GM23338 (cell line): ENCODE results near the gene ZNF830. TPM values are rescaled to one million over a fixed set of nuclear protein-coding genes. Genes with fewer than 3 reads are reported as not detected.
A peak's percentile ranks its signal among the peaks of the same experiment; 100 is the strongest.

Experiments
- ATAC-seq: fragments of 200-7000 bp; cut with Tn5 transposase; 3 replicates; pipeline ENCODE4 v1.9.1; 2020
- DNase-seq: peaks from one replicate; pipeline ENCODE4 v3.0.0-alpha.2; 2015; ENCODE audit warnings: low spot score
- H2AFZ ChIP-seq: fragments of 200-600 bp; sonication (generic); 2 replicates; pipeline ENCODE4 v1.8.0; 2016; ENCODE audit warnings: antibody characterized with exemption, mild to moderate bottlenecking, moderate library complexity
- H3F3A ChIP-seq: fragments of 200-600 bp; sonication (generic); replicated peaks from 2 replicates; pipeline ENCODE4 v1.8.0; 2017; ENCODE audit warnings: antibody characterized with exemption, mixed run types, low read depth
- H3K27ac ChIP-seq: fragments of 200-600 bp; sonication (generic); 2 replicates; pipeline ENCODE4 v1.6.1; 2016; ENCODE audit warnings: low read depth
- H3K27me3 ChIP-seq: fragments of 200-600 bp; sonication (generic); 2 replicates; pipeline ENCODE4 v1.8.0; 2016; ENCODE audit warnings: mild to moderate bottlenecking, mixed run types, moderate library complexity; ENCODE audit not compliant: insufficient read depth
- H3K36me3 ChIP-seq: fragments of 200-600 bp; sonication (generic); 2 replicates; pipeline ENCODE4 v1.8.0; 2016; ENCODE audit warnings: mild to moderate bottlenecking; ENCODE audit not compliant: insufficient read depth
- H3K4me1 ChIP-seq: fragments of 200-600 bp; sonication (generic); 2 replicates; pipeline ENCODE4 v1.8.0; 2016; ENCODE audit warnings: mild to moderate bottlenecking, moderate library complexity; ENCODE audit not compliant: insufficient read depth
- H3K4me2 ChIP-seq: fragments of 200-600 bp; sonication (generic); 2 replicates; pipeline ENCODE4 v1.7.1; 2017; ENCODE audit warnings: mixed run types
- H3K4me3 ChIP-seq: fragments of 200-600 bp; sonication (generic); 2 replicates; pipeline ENCODE4 v1.6.1; 2016; ENCODE audit warnings: mixed run types
- H3K79me2 ChIP-seq: fragments of 200-600 bp; sonication (generic); replicated peaks from 2 replicates; pipeline ENCODE4 v1.8.0; 2017; ENCODE audit warnings: mild to moderate bottlenecking; ENCODE audit not compliant: insufficient read depth
- H3K9me2 ChIP-seq: fragments of 200-600 bp; sonication (generic); 2 replicates; pipeline ENCODE4 v1.8.0; 2017; ENCODE audit not compliant: insufficient read depth
- H4K20me1 ChIP-seq: fragments of 200-600 bp; sonication (generic); replicated peaks from 2 replicates; pipeline ENCODE4 v1.8.0; 2017; ENCODE audit warnings: mild to moderate bottlenecking; ENCODE audit not compliant: insufficient read depth
- H3K27ac Mint-ChIP-seq: 2 replicates; pipeline ENCODE4 v1.8.0; 2020; ENCODE audit warnings: inconsistent platforms, mild to moderate bottlenecking, moderate library complexity, mixed read lengths
- H3K27me3 Mint-ChIP-seq: 3 replicates; pipeline ENCODE4 v1.8.0; 2022; ENCODE audit warnings: low read depth, mild to moderate bottlenecking, moderate library complexity, mixed read lengths, inconsistent platforms; ENCODE audit not compliant: insufficient read depth, poor library complexity
- H3K36me3 Mint-ChIP-seq: 3 replicates; pipeline ENCODE4 v1.8.0; 2021; ENCODE audit warnings: low read depth, mild to moderate bottlenecking, inconsistent platforms, moderate library complexity, mixed read lengths
- H3K4me1 Mint-ChIP-seq: 3 replicates; pipeline ENCODE4 v1.8.0; 2020; ENCODE audit warnings: mild to moderate bottlenecking, inconsistent platforms, mixed read lengths
- H3K4me3 Mint-ChIP-seq: 3 replicates; pipeline ENCODE4 v1.8.0; 2021; ENCODE audit warnings: moderate library complexity, mild to moderate bottlenecking, inconsistent platforms, mixed read lengths
- H3K9me3 Mint-ChIP-seq: 3 replicates; pipeline ENCODE4 v1.8.0; 2020; ENCODE audit warnings: moderate library complexity, mild to moderate bottlenecking, inconsistent platforms, mixed read lengths
- CREB1 ChIP-seq: fragments of 250-450 bp; sonication (Bioruptor Pico); IDR thresholded peaks from 2 replicates; pipeline ENCODE4 v1.5.0; 2020; ENCODE audit warnings: low read depth, mild to moderate bottlenecking, moderate library complexity
- CTCF ChIP-seq, 2 experiments: fragments of 200-600 bp in 1 of 2; sonication (generic) in 1 of 2; conservative IDR thresholded peaks; 2 replicates each; pipeline versions ENCODE4 v1.5.1 to v1.6.1; 2016 to 2017; ENCODE audit warnings: antibody characterized with exemption in 2 of 2, low read depth in 2 of 2, mild to moderate bottlenecking in 2 of 2, moderate library complexity in 1 of 2
- ETS1 ChIP-seq: IDR thresholded peaks from 2 replicates; pipeline ENCODE4 v1.6.1; 2016; ENCODE audit warnings: antibody characterized with exemption
- EZH2 ChIP-seq: fragments of 200-600 bp; sonication (generic); IDR thresholded peaks from one replicate; pipeline ENCODE4 v1.8.0; 2017; ENCODE audit warnings: antibody characterized with exemption, mild to moderate bottlenecking, low read depth; ENCODE audit not compliant: unreplicated experiment
- EZH2phosphoT487 ChIP-seq: fragments of 200-600 bp; sonication (generic); IDR thresholded peaks from one replicate; pipeline ENCODE4 v1.8.1; 2018; ENCODE audit warnings: antibody characterized with exemption; ENCODE audit not compliant: unreplicated experiment
- JUNB ChIP-seq: IDR thresholded peaks from one replicate; pipeline ENCODE4 v1.6.1; 2016; ENCODE audit warnings: antibody characterized with exemption; ENCODE audit not compliant: unreplicated experiment
- NANOG ChIP-seq: IDR thresholded peaks from 2 replicates; pipeline ENCODE4 v1.6.1; 2016; ENCODE audit warnings: antibody characterized with exemption, borderline replicate concordance
- POLR2AphosphoS5 ChIP-seq: IDR thresholded peaks from 2 replicates; pipeline ENCODE4 v1.6.1; 2016; ENCODE audit warnings: antibody characterized with exemption, low read depth
- STAT1 ChIP-seq: IDR thresholded peaks from one replicate; pipeline ENCODE4 v1.6.1; 2016; ENCODE audit warnings: antibody characterized with exemption; ENCODE audit not compliant: unreplicated experiment
- ZNF114 ChIP-seq: fragments of 250-450 bp; sonication (Bioruptor Pico); IDR thresholded peaks from 2 replicates; pipeline ENCODE4 v1.5.0; 2020; ENCODE audit warnings: mild to moderate bottlenecking, moderate library complexity
- ZNF331 ChIP-seq: fragments of 250-450 bp; sonication (Bioruptor Pico); IDR thresholded peaks from 2 replicates; pipeline ENCODE4 v1.5.0; 2020; ENCODE audit warnings: low read depth, mild to moderate bottlenecking, moderate library complexity
- ZNF462 ChIP-seq: fragments of 250-450 bp; sonication (Bioruptor Pico); IDR thresholded peaks from 2 replicates; pipeline ENCODE4 v1.5.0; 2020; ENCODE audit warnings: mild to moderate bottlenecking, moderate library complexity
- polyA plus RNA-seq: library from polyadenylated mRNA; unstranded; fragments of >200 nt; fragmentation: Nextera tagmentation; extraction: Ambion mirVana; gene quantifications from 2 replicates; pipeline ENCODE4 v1.2.1, GENCODE V29; 2016
- total RNA-seq: library from RNA; depleted of rRNA; stranded (reverse); fragments of >200 nt; shearing (Covaris generic); gene quantifications from 2 replicates; pipeline ENCODE4 v1.2.3, GENCODE V29; 2014
- TF ChIP-seq, protein P1 (sequence below): IDR thresholded peaks from one replicate; pipeline ENCODE4 v1.6.1; 2018; ENCODE audit warnings: antibody characterized with exemption; ENCODE audit not compliant: unreplicated experiment

Gene ZNF830
- total and polyA plus RNA-seq, 2 experiments from 2014 or later: 12.8 to 22.3 TPM

DNA sequence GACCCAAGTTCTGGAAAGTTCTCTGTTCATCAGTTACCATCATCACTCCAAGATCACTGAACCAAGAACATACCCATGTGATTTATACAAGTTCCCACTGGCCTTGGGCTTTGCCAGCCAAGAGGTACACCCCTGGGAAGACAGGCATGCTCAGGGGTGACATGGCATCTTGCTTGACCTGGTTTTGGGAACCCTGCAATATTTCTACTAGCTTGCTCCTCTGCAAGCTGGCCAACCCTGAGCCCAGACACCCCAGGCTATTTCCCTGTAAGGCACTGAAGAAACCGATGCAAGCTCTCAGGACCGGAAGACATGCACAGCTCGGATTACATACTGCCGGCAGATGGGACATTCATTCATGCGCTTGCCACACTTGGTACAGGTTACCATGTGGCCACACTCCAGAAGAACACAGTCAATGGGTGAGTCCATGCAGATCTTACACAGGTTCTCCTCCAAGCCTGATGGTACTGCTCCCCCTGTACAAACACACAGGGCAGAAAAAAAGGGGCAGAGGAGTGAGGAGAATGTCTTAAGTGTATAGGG is 50.4 kb downstream of the ZNF830 start:
- Histone ChIP-seq H2AFZ (no peak overlapping the region), H3K4me1 (peaks cover 6% of the 10 kb centered on the region), H3K79me2 (no peaks in the 10 kb centered on the region), H3K27me3 (no peaks in the 10 kb centered on the region), H3K4me3 (no peak overlapping the region), H3F3A (no peaks in the 10 kb centered on the region), H3K27ac (no peak overlapping the region), H3K9me2 (no peaks in the 10 kb centered on the region), H3K4me2 (no peak overlapping the region), H3K36me3 (no peaks in the 10 kb centered on the region), H4K20me1 (peaks cover 3% of the 10 kb centered on the region)
- peaks cover 8% of the 10 kb centered on the region for H3K27me3 Mint-ChIP-seq
- H3K36me3 Mint-ChIP-seq: peaks cover 28% of the 10 kb centered on the region
- H3K9me3 Mint-ChIP-seq: no peaks in the 10 kb centered on the region
- no peak overlapping the region for H3K27ac Mint-ChIP-seq
- peak; percentile 32 for ATAC-seq
- no peak for DNase-seq
- TF ChIP-seq ZNF462 (CRISPR knock-in tag) (no peak), CREB1 (CRISPR knock-in tag) (no peak), POLR2AphosphoS5 (no peak), ZNF331 (no peak), JUNB (no peak), ZNF114 (no peak), NANOG (no peak), STAT1 (no peak), EZH2 (no peak), EZH2phosphoT487 (no peak), ETS1 (no peak), CTCF (conservative IDR thresholded peaks at IDR 0.05; ENCODE audit: low read depth in 2 of 2) (no peak)
- TF ChIP-seq, protein P1, sequence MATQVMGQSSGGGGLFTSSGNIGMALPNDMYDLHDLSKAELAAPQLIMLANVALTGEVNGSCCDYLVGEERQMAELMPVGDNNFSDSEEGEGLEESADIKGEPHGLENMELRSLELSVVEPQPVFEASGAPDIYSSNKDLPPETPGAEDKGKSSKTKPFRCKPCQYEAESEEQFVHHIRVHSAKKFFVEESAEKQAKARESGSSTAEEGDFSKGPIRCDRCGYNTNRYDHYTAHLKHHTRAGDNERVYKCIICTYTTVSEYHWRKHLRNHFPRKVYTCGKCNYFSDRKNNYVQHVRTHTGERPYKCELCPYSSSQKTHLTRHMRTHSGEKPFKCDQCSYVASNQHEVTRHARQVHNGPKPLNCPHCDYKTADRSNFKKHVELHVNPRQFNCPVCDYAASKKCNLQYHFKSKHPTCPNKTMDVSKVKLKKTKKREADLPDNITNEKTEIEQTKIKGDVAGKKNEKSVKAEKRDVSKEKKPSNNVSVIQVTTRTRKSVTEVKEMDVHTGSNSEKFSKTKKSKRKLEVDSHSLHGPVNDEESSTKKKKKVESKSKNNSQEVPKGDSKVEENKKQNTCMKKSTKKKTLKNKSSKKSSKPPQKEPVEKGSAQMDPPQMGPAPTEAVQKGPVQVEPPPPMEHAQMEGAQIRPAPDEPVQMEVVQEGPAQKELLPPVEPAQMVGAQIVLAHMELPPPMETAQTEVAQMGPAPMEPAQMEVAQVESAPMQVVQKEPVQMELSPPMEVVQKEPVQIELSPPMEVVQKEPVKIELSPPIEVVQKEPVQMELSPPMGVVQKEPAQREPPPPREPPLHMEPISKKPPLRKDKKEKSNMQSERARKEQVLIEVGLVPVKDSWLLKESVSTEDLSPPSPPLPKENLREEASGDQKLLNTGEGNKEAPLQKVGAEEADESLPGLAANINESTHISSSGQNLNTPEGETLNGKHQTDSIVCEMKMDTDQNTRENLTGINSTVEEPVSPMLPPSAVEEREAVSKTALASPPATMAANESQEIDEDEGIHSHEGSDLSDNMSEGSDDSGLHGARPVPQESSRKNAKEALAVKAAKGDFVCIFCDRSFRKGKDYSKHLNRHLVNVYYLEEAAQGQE: no peak
- H3K4me1 Mint-ChIP-seq: peaks cover 17% of the 10 kb centered on the region
- H3K4me3 Mint-ChIP-seq: no peak overlapping the region
